Coronary artery (tissue), 2 donors: Measurements from ENCODE around the gene LIN54.

Source experiments
- DNase-seq: peaks from one replicate; pipeline ENCODE4 v3.0.0-alpha.2; 2017; ENCODE audit warnings: low spot score
- H3K27ac ChIP-seq, 2 donors: fragments of 200-600 bp; sonication (generic); one replicate each; pipeline ENCODE4 v1.5.1; 2016 to 2019
- H3K4me3 ChIP-seq: fragments of 200-600 bp; sonication (generic); 2 replicates; pipeline ENCODE4 v1.5.1; 2016; ENCODE audit warnings: mild to moderate bottlenecking, moderate library complexity
- CTCF ChIP-seq: fragments of 200-600 bp; sonication (generic); IDR thresholded peaks from one replicate; pipeline ENCODE4 v1.5.1; 2019; ENCODE audit warnings: antibody characterized with exemption

LIN54 gene

GRCh38 chr4:83022724-83023450 lies 12.3 kb upstream of the LIN54 start:
- no peak overlapping the region for H3K4me3 ChIP-seq
- no peak for TF ChIP-seq CTCF
- DNase-seq, result no peak
- H3K27ac ChIP-seq, result no peak overlapping the region

DNA sequence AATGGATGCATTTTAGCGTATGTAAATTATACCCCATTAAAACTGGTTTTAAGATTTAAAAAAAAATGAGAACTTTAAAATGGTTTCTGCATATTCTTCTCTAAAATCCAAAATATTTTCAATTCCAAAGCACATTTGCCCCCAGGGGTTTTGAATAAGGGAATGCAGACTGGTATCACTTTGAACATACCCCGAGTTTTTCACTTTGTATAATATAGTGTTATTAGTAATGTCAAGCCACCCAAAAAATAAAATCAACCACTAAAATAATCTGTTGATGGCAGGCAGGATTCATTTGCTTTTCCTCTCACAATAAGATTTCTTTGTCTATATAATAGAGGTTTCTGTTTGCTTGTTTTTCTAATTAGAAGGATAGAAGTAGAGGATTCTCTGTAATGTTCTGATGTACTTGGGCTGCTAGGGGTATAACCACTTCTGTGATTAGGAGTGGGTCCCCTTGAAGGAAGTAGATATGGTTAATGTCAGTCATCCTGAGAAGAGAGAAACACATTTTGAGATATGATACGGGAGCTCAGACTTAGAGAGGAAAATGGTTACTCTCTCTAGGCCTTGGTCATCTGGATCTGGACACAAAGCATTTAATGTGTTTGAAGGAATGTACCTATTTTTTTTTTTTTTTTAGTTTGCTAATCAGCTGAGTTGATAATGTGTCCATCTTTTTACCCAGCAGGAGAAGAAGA lies 9.3 kb upstream of the LIN54 start:
- H3K27ac ChIP-seq, result no peak overlapping the region
- DNase-seq, result no peak
- H3K4me3 ChIP-seq, result no peak overlapping the region
- TF ChIP-seq CTCF, result no peak

GRCh38 chr4:83013902-83014301 lies 3.3 kb upstream of the LIN54 start:
- no peak for DNase-seq
- peak overlapping the region; percentile 85 for H3K4me3 ChIP-seq
- no peak overlapping the region for H3K27ac ChIP-seq
- TF ChIP-seq CTCF, result no peak

- peak overlapping the region; percentile 54 to 83 for H3K27ac ChIP-seq
- H3K4me3 ChIP-seq, result peak overlapping the region; percentile 85
- no peak for DNase-seq
- TF ChIP-seq CTCF, result no peak
These were observed 2.8 kb upstream of the LIN54 start for GRCh38 chr4:83013420-83013867.

DNA sequence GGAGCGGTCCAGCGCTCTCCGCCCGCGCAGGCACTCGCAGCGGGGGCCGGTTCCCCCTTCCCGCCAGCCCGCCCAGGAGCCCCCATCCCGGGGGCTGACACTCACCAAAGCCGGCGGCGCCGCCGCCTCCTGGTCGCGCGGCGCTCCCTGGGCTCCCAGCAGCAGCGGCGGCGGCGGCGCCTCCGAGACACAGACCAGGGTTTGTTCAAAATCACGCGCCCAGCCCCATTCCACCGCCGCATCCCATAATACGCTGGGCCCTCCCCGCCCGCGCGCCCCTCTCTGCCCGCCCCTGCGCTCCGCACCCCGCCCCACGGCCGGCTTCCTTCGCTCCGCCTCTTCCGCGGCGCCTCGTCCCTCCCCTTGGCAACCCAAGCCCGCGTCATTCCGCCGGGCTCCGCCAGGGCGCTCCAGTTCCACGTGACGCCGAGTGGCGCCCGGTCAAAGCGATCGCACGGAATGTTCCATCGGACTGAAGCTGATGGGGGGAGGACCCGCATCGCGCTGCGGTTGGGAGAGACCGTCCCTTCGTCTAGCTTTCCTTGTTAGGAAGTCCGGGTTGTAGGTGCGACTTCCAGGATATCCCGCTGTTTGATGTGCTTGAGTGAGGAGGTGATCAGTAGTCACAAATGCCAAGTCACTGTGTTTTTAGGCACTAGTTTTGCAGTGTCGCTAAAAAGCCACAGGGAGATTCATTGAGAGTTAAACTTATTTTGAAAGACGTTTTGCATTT lies 2.2 kb upstream of the LIN54 start:
- Histone ChIP-seq H3K4me3 (peak overlapping the region; percentile 85), H3K27ac (peak overlapping the region; percentile 77 to 89)
- TF ChIP-seq CTCF, result no peak
- DNase-seq, result peak; percentile 98

DNA sequence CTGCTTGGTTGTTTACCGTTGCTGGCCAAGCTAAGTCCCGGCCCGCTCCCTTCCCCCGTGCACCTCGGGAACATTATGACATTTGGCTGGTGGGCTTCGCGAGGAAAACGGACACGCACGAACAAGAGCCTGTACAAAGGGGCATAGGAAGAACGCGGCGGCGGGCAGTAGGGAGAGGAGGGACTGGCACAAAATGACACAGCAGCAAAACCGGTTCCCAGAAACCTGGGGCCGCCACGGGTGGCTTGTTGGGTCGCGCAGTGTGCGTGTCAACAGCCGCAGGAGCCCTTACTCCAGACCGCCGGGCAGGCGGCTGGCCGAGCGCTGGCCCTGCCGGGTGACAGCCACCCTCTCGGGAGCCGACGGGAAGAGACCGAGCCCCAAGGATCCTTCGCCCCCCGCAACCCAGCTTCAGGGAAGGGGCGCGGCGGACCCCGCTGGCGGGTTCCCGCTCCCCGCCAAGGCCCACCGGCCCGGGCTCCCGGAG lies 1.6 kb upstream of the LIN54 start:
- Histone ChIP-seq H3K4me3 (peak overlapping the region; percentile 85), H3K27ac (peak overlapping the region; percentile 77 to 89)
- DNase-seq, result peak; percentile 74
- TF ChIP-seq CTCF, result no peak
